ENCODE data around the gene ALAD.

DNA sequence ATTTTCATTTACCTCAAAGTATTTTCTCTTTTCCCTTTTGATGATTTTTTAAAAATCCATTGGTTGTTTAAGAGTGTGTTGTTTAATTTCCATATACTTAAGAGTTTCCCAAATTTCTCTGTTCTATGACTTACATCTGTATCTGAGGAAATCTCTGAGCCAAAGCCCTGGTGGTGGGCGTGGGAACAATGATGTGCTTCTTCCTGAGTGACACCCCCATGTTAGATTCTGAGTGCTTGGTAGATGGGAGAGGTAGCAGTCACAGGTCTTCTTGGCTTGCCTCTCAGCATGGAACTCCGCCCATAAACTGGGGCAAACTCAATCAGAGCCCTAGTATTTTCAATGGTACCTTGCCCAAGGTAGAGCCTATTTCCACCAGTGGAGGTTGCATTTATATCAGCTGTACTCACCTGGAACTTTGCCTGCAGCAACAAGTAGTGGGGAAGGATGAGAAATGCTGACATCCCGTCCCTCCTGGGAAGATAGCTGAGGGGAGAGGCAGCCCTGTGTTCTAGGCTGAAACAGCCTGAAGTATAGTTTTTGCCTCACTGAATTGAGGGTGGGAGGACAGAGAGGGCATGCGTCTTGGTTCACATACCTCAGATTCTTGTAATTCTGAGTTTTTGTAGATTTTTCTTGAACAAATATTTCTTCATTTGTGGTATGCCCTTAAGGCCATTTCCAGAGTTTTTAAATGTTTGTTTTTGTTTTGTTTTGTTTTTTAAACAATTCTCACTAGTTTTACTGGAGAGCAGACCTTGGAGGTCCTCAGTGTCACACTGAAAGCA lies 35.8 kb upstream of the ALAD start:
- TF ChIP-seq POLR2A (IDR thresholded peaks at IDR 0.05): no peak
- TF ChIP-seq, protein P1, sequence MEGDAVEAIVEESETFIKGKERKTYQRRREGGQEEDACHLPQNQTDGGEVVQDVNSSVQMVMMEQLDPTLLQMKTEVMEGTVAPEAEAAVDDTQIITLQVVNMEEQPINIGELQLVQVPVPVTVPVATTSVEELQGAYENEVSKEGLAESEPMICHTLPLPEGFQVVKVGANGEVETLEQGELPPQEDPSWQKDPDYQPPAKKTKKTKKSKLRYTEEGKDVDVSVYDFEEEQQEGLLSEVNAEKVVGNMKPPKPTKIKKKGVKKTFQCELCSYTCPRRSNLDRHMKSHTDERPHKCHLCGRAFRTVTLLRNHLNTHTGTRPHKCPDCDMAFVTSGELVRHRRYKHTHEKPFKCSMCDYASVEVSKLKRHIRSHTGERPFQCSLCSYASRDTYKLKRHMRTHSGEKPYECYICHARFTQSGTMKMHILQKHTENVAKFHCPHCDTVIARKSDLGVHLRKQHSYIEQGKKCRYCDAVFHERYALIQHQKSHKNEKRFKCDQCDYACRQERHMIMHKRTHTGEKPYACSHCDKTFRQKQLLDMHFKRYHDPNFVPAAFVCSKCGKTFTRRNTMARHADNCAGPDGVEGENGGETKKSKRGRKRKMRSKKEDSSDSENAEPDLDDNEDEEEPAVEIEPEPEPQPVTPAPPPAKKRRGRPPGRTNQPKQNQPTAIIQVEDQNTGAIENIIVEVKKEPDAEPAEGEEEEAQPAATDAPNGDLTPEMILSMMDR (IDR thresholded peaks at IDR 0.05): no peak
